HL-60 (cell line): ENCODE results near the gene CD38.
A peak's percentile ranks its signal among the peaks of the same experiment; 100 is the strongest.

Experiments used
- DNase-seq, 2 experiments: peaks; one replicate each; pipeline ENCODE4 v3.0.0-alpha.2; 2010 to 2020; ENCODE audit warnings: low read depth in 1 of 2, low spot score in 1 of 2
- H3K27ac ChIP-seq: fragments of 250-450 bp; sonication (Bioruptor Pico); replicated peaks from 2 replicates; pipeline ENCODE4 v1.5.1; 2020; ENCODE audit warnings: mild to moderate bottlenecking, moderate library complexity
- H3K27me3 ChIP-seq: fragments of 250-450 bp; sonication (Bioruptor Pico); 2 replicates; pipeline ENCODE4 v1.5.1; 2021; ENCODE audit warnings: mild to moderate bottlenecking, moderate library complexity; ENCODE audit not compliant: insufficient read depth, poor library complexity, severe bottlenecking
- H3K4me3 ChIP-seq: replicated peaks from 2 replicates; pipeline ENCODE4 v1.5.1; 2011; ENCODE audit warnings: mild to moderate bottlenecking, control low read depth, low read length; ENCODE audit not compliant: insufficient read depth
- GABPA ChIP-seq: IDR thresholded peaks from 2 replicates; pipeline ENCODE4 v1.6.1; 2012; ENCODE audit warnings: low read depth
- POLR2AphosphoS5 ChIP-seq: IDR thresholded peaks from 2 replicates; pipeline ENCODE4 v1.6.1; 2012; ENCODE audit warnings: low read depth
- REST ChIP-seq: IDR thresholded peaks from 2 replicates; pipeline ENCODE4 v1.6.1; 2012; ENCODE audit warnings: low read depth; ENCODE audit not compliant: insufficient replicate concordance
- SPI1 ChIP-seq: IDR thresholded peaks from 2 replicates; pipeline ENCODE4 v1.6.1; 2012; ENCODE audit warnings: low read depth, mild to moderate bottlenecking, borderline replicate concordance
- TF ChIP-seq, protein P1 (sequence below): IDR thresholded peaks from one replicate; pipeline ENCODE4 v1.5.1; 2011; ENCODE audit warnings: low read length, control low read depth, inconsistent platforms; ENCODE audit not compliant: insufficient read depth

Gene CD38

DNA sequence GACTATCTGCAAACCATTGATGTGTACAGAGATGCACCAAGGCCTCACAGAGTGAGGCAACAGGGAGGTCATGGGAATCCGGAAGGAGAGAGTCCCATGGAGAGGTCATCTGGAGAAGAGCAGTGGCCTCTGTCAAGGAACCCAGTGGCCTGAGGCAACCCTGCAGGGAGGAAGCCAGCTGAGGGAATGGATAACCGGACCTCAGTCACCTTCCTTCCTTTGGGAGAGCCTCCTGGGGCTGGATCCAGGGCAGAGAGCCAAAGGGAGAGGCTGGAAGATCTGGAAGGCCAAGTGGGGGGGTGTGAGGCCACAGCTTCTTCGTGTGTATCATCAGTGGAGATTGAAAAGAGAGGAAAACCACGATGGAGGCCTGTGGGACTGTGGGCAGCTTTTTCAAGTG is 24.3 kb upstream of the CD38 start:
- Histone ChIP-seq H3K27me3 (no peaks in the 10 kb centered on the region), H3K27ac (peak overlapping the region; percentile 72), H3K4me3 (no peak overlapping the region)
- TF ChIP-seq REST (no peak), POLR2AphosphoS5 (no peak), SPI1 (no peak), GABPA (no peak)
- TF ChIP-seq, protein P1, sequence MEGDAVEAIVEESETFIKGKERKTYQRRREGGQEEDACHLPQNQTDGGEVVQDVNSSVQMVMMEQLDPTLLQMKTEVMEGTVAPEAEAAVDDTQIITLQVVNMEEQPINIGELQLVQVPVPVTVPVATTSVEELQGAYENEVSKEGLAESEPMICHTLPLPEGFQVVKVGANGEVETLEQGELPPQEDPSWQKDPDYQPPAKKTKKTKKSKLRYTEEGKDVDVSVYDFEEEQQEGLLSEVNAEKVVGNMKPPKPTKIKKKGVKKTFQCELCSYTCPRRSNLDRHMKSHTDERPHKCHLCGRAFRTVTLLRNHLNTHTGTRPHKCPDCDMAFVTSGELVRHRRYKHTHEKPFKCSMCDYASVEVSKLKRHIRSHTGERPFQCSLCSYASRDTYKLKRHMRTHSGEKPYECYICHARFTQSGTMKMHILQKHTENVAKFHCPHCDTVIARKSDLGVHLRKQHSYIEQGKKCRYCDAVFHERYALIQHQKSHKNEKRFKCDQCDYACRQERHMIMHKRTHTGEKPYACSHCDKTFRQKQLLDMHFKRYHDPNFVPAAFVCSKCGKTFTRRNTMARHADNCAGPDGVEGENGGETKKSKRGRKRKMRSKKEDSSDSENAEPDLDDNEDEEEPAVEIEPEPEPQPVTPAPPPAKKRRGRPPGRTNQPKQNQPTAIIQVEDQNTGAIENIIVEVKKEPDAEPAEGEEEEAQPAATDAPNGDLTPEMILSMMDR, result no peak
- no peak for DNase-seq

DNA sequence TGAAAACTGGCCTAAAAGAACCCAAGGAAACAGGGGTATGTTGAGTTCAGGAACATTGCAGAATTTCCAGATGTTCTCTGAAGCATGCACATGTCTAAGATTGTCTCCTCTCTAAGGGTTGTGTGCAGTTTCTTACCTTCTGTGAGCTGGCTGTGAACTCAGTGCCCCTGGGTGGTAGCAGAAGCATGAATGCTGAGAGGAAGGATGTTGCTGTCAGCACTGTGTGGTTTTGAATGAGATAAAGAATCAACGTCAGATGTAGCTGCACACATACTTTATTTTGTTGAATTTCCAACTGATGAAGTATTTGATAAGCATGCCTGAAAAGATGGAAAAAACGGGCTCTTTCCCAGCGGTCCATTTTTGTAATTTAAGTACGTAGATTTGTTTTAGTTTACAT is 23.8 kb upstream of the CD38 start:
- peak overlapping the region; percentile 72 for H3K27ac ChIP-seq
- peak in 1 of 2 experiments; percentile 73 for DNase-seq

More for the DNA sequence above, 23.8 kb upstream of the CD38 start:
- Histone ChIP-seq H3K27me3 (no peaks in the 10 kb centered on the region), H3K4me3 (no peak overlapping the region)
- no peak; the same call in 1 of the 2 replicates for TF ChIP-seq SPI1
- TF ChIP-seq GABPA, result no peak
- TF ChIP-seq, protein P1, result no peak
- no peak for TF ChIP-seq REST
- TF ChIP-seq POLR2AphosphoS5, result 0 out of 2 replicates have a peak, but pooled peaks have one; percentile 50
